A549 treated with ZK216348 at 1 μM for 4 hours (cell line): Measurements from ENCODE around the gene THEMIS. TPM values are rescaled to one million over a fixed set of nuclear protein-coding genes. Genes with fewer than 3 reads are reported as not detected.

Source experiments
- total RNA-seq: library from RNA; stranded (reverse); fragments of 200-300 nt; extraction: Qiagen RNA extraction; gene quantifications from 5 replicates; pipeline ENCODE4 v1.2.3, GENCODE V29; 2022; ENCODE audit warnings: low read depth

The THEMIS gene
- not detected in 5 replicates for total RNA-seq

GRCh38 chr6:127900935-127901334, at the start of gene THEMIS:
TSS of gene THEMIS (minus strand) at chr6:127901058. CDS start at chr6:127900932, 126 bp downstream.

